ENCODE data around the gene BRPF3. TPM values are rescaled to one million over a fixed set of nuclear protein-coding genes. Genes with fewer than 3 reads are reported as not detected.

Gene BRPF3
- polyA plus RNA-seq, 4 donors: 40.5 to 64.9 (median 47.1) TPM

GRCh38 chr6:36266913-36267644 is 70.5 kb downstream of the BRPF3 start:
- DNase-seq (ENCODE audit: low read depth in 4 of 4, low spot score in 2 of 4): no peak

GRCh38 chr6:36267731-36268477 is 71.4 kb downstream of the BRPF3 start:
- no peak for DNase-seq (ENCODE audit: low read depth in 4 of 4, low spot score in 2 of 4)

GRCh38 chr6:36268478-36269275 is 72.1 kb downstream of the BRPF3 start:
- peak in 2 of 4 donors; percentile 21 to 34 for DNase-seq (ENCODE audit: low read depth in 4 of 4, low spot score in 2 of 4)

GRCh38 chr6:36269834-36270705 is 73.5 kb downstream of the BRPF3 start, which contains the start of gene PNPLA1:
PNPLA1 (plus strand) TSS chr6:36270060; CDS start chr6:36270460, 400 bp downstream.
- DNase-seq (ENCODE audit: low read depth in 4 of 4, low spot score in 2 of 4): no peak

- DNase-seq (ENCODE audit: low read depth in 4 of 4, low spot score in 2 of 4): no peak
Observed at GRCh38 chr6:36272234-36272633, 75.7 kb downstream of the BRPF3 start.

GRCh38 chr6:36273067-36273466 is 76.5 kb downstream of the BRPF3 start:
- DNase-seq (ENCODE audit: low read depth in 4 of 4, low spot score in 2 of 4): no peak

- no peak for DNase-seq (ENCODE audit: low read depth in 4 of 4, low spot score in 2 of 4)
Observed at GRCh38 chr6:36273802-36274514, 77.4 kb downstream of the BRPF3 start.

GRCh38 chr6:36276581-36277536 is 80.3 kb downstream of the BRPF3 start:
- DNase-seq (ENCODE audit: low read depth in 4 of 4, low spot score in 2 of 4): no peak

- no peak for DNase-seq (ENCODE audit: low read depth in 4 of 4, low spot score in 2 of 4)
Observed at GRCh38 chr6:36277946-36278470, 81.5 kb downstream of the BRPF3 start.

GRCh38 chr6:36280467-36280866 is 83.9 kb downstream of the BRPF3 start:
- DNase-seq (ENCODE audit: low read depth in 4 of 4, low spot score in 2 of 4): no peak

GRCh38 chr6:36280983-36281382 is 84.4 kb downstream of the BRPF3 start:
- no peak for DNase-seq (ENCODE audit: low read depth in 4 of 4, low spot score in 2 of 4)

Other genes starting within 250 kb of the BRPF3 start
- gene SLC26A8, start 172.1 kb upstream of the BRPF3 start, polyA plus RNA-seq (ENCODE audit: insufficient read length in 4 of 4): under 1 TPM; 0.22 to 0.68 (median 0.35) TPM
- gene MAPK14, start 168.9 kb upstream of the BRPF3 start, polyA plus RNA-seq (ENCODE audit: insufficient read length in 4 of 4): 10 to 100 TPM; 48.7 to 54.2 (median 50.7) TPM
- 10 to 100 TPM; 19.9 to 28.9 (median 22.0) TPM for gene MAPK13, start 66.2 kb upstream of the BRPF3 start, polyA plus RNA-seq (ENCODE audit: insufficient read length in 4 of 4)
- 1 to 10 TPM; 1.7 to 3.0 (median 2.8) TPM for gene PNPLA1, start 73.3 kb downstream of the BRPF3 start, polyA plus RNA-seq (ENCODE audit: insufficient read length in 4 of 4)
- gene BNIP5, start 140.1 kb downstream of the BRPF3 start, polyA plus RNA-seq (ENCODE audit: insufficient read length in 4 of 4): under 1 TPM; 0.09 to 0.30 (median 0.20) TPM
- under 1 TPM in 3 of 4 donors, not detected in 1; 0.09 to 0.27 (median 0.17) TPM for gene ETV7, start 190.9 kb downstream of the BRPF3 start, polyA plus RNA-seq (ENCODE audit: insufficient read length in 4 of 4)
- gene PXT1, start 246.1 kb downstream of the BRPF3 start, polyA plus RNA-seq (ENCODE audit: insufficient read length in 4 of 4): under 1 TPM in 2 of 4 donors, not detected in 2; 0.08 to 0.11 TPM
- gene KCTD20, start 246.3 kb downstream of the BRPF3 start, polyA plus RNA-seq (ENCODE audit: insufficient read length in 4 of 4): 10 to 100 TPM; 43.8 to 53.8 (median 50.2) TPM